Measurements from ENCODE around the gene RBM26. TPM values are rescaled to one million over a fixed set of nuclear protein-coding genes. Genes with fewer than 3 reads are reported as not detected.

The RBM26 gene
- total RNA-seq, 1 experiment from 2014 or later: 60.4 TPM

DNA sequence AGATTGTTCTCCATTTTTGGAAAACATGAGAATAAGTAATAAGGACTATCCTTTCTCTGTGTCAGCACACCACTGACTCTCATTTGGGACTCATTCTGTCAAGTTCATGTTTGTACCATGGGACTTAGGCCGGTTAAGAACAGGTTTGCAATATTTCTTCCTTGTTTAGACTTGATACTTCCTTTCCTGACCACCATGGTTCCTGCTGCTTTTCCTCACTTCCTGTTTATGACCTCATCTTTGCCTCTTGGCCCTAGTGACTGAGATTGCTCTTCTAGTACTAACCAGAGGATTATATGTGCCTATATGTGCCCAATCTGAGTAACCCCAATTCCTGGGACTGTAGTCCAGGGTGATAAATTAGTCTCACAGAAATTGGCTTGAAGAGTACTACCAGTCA, 42.4 kb upstream of the RBM26 start:
- Histone ChIP-seq H3K27me3 (replicated peaks; ENCODE audit: control insufficient read depth, insufficient read depth, low read length) (no peaks in the 10 kb centered on the region), H3K4me1 (peaks cover 6% of the 10 kb centered on the region; the same call in 1 of the 2 replicates), H3K4me3 (ENCODE audit: low read depth, low read length) (no peak overlapping the region), H3K9me3 (no peaks in the 10 kb centered on the region), H3K36me3 (ENCODE audit: control insufficient read depth, insufficient read depth, low read length) (no peaks in the 10 kb centered on the region)
- POLR2A ChIA-PET: no interaction called here
- no peak overlapping the region for H3K4me3 Mint-ChIP-seq (ENCODE audit: unreplicated experiment)
- H3K27me3 Mint-ChIP-seq (ENCODE audit: insufficient read depth, unreplicated experiment): no peaks in the 10 kb centered on the region
- no peaks in the 10 kb centered on the region for H3K4me1 Mint-ChIP-seq (ENCODE audit: low read depth, unreplicated experiment)
- TF ChIP-seq, protein P1, sequence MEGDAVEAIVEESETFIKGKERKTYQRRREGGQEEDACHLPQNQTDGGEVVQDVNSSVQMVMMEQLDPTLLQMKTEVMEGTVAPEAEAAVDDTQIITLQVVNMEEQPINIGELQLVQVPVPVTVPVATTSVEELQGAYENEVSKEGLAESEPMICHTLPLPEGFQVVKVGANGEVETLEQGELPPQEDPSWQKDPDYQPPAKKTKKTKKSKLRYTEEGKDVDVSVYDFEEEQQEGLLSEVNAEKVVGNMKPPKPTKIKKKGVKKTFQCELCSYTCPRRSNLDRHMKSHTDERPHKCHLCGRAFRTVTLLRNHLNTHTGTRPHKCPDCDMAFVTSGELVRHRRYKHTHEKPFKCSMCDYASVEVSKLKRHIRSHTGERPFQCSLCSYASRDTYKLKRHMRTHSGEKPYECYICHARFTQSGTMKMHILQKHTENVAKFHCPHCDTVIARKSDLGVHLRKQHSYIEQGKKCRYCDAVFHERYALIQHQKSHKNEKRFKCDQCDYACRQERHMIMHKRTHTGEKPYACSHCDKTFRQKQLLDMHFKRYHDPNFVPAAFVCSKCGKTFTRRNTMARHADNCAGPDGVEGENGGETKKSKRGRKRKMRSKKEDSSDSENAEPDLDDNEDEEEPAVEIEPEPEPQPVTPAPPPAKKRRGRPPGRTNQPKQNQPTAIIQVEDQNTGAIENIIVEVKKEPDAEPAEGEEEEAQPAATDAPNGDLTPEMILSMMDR (IDR thresholded peaks at IDR 0.05; ENCODE audit: insufficient read depth in 1 of 2, low read depth in 1 of 2, low read length in 1 of 2, severe bottlenecking in 1 of 2, unreplicated experiment in 1 of 2): no peak
- H3K27ac Mint-ChIP-seq (ENCODE audit: unreplicated experiment): no peak overlapping the region
- H3K9me3 Mint-ChIP-seq (ENCODE audit: unreplicated experiment): no peaks in the 10 kb centered on the region
- BruUV-seq (replicated peaks): no TSS peak
- CTCF ChIA-PET: no interaction called here
- intact Hi-C loops (cut with micrococcal nuclease; ENCODE audit: unreplicated experiment): no loop called here
- no peaks in the 10 kb centered on the region for H3K36me3 Mint-ChIP-seq (ENCODE audit: insufficient read depth, unreplicated experiment)
- DNase-seq: no peak

DNA sequence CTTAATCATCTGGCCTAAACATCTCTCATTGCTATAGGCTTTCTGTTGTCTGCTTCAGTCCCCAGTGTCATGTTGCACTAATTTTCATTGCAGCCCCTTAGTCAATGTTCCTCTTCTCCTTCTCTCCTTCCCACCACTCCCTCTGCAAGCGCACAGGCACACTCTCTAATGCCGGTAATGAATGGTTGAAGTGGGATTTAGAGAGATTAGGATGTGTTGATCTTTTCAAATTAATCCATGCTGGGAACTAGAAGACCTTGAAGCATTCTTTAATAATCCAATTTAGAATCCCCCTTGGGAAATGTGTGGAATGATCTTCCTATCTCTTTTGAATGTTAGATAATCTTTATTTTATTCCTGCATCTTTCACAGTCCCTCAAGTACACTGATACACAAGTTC, 41.7 kb upstream of the RBM26 start:
- no peak overlapping the region for H3K27ac Mint-ChIP-seq (ENCODE audit: unreplicated experiment)
- no peaks in the 10 kb centered on the region for H3K27me3 Mint-ChIP-seq (ENCODE audit: insufficient read depth, unreplicated experiment)

DNA sequence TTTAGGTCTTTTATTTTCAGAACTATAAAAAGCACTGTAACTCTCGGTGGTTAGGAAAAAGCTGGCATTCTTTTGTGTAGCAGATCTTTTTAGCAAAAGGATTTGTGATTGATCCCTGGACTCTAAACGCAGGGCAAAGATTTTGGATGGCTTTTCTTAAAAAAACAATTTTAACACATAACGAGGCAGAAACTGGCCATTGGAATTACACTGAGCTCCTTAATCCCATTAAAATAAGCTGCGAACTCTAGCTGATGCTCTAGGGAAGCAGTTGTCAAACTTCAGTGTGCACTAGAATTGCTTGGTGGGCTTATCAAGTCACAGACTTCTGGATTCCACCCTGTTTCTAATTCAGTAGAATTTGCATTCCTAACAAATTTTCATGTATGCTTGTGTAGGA, 41.1 kb upstream of the RBM26 start:
- no TSS peak for BruUV-seq (replicated peaks)
- TF ChIP-seq, protein P1 (IDR thresholded peaks at IDR 0.05; ENCODE audit: insufficient read depth in 1 of 2, low read depth in 1 of 2, low read length in 1 of 2, severe bottlenecking in 1 of 2, unreplicated experiment in 1 of 2): no peak

More for the DNA sequence above, 41.7 kb upstream of the RBM26 start:
- Histone ChIP-seq H3K9me3 (0 out of 2 replicates have a peak, but pooled peaks cover 1% of the 10 kb centered on the region), H3K36me3 (ENCODE audit: control insufficient read depth, insufficient read depth, low read length) (no peaks in the 10 kb centered on the region), H3K4me3 (ENCODE audit: low read depth, low read length) (no peak overlapping the region), H3K4me1 (peaks cover 6% of the 10 kb centered on the region; the same call in 1 of the 2 replicates), H3K27me3 (replicated peaks; ENCODE audit: control insufficient read depth, insufficient read depth, low read length) (no peaks in the 10 kb centered on the region)
- Mint-ChIP-seq H3K4me3 (ENCODE audit: unreplicated experiment) (no peak overlapping the region), H3K9me3 (ENCODE audit: unreplicated experiment) (no peaks in the 10 kb centered on the region), H3K4me1 (ENCODE audit: low read depth, unreplicated experiment) (no peaks in the 10 kb centered on the region), H3K36me3 (ENCODE audit: insufficient read depth, unreplicated experiment) (no peaks in the 10 kb centered on the region)
- DNase-seq: no peak
- TF ChIP-seq, protein P1 (IDR thresholded peaks at IDR 0.05; ENCODE audit: insufficient read depth in 1 of 2, low read depth in 1 of 2, low read length in 1 of 2, severe bottlenecking in 1 of 2, unreplicated experiment in 1 of 2): no peak
- ChIA-PET POLR2A (no interaction called here), CTCF (no interaction called here)
- intact Hi-C loops (cut with micrococcal nuclease; ENCODE audit: unreplicated experiment): no loop called here
- no TSS peak for BruUV-seq (replicated peaks)

More for the DNA sequence above, 41.1 kb upstream of the RBM26 start:
- intact Hi-C loops (cut with micrococcal nuclease; ENCODE audit: unreplicated experiment): no loop called here
- H3K4me3 Mint-ChIP-seq (ENCODE audit: unreplicated experiment): no peak overlapping the region
- H3K27me3 ChIP-seq (replicated peaks; ENCODE audit: control insufficient read depth, insufficient read depth, low read length): no peaks in the 10 kb centered on the region
- H3K4me1 Mint-ChIP-seq (ENCODE audit: low read depth, unreplicated experiment): no peaks in the 10 kb centered on the region
- 0 out of 2 replicates have a peak, but pooled peaks cover 5% of the 10 kb centered on the region for H3K9me3 ChIP-seq
- ChIA-PET CTCF (no interaction called here), POLR2A (no interaction called here)
- H3K4me3 ChIP-seq (ENCODE audit: low read depth, low read length): no peak overlapping the region
- no peak overlapping the region for H3K27ac Mint-ChIP-seq (ENCODE audit: unreplicated experiment)
- no peaks in the 10 kb centered on the region for H3K9me3 Mint-ChIP-seq (ENCODE audit: unreplicated experiment)
- H3K27me3 Mint-ChIP-seq (ENCODE audit: insufficient read depth, unreplicated experiment): no peaks in the 10 kb centered on the region
- H3K4me1 ChIP-seq: peaks cover 9% of the 10 kb centered on the region
- DNase-seq: no peak
- H3K36me3 ChIP-seq (ENCODE audit: control insufficient read depth, insufficient read depth, low read length): no peaks in the 10 kb centered on the region
- H3K36me3 Mint-ChIP-seq (ENCODE audit: insufficient read depth, unreplicated experiment): no peaks in the 10 kb centered on the region

Measured in Caco-2 (cell line).